GM12892 (cell line): ENCODE results near the gene KCNG2.

Experiments used
- POLR2A ChIP-seq: IDR thresholded peaks from 2 replicates; pipeline ENCODE4 v1.6.1; 2011; ENCODE audit warnings: low read depth, low read length, control low read depth
- TAF1 ChIP-seq: IDR thresholded peaks from 2 replicates; pipeline ENCODE4 v1.6.1; 2011; ENCODE audit warnings: low read depth, mild to moderate bottlenecking, control low read depth, low read length, borderline replicate concordance

- no peak for TF ChIP-seq POLR2A
- no peak for TF ChIP-seq TAF1
Observed at GRCh38 chr18:79940126-79940813, 142.5 kb downstream of the KCNG2 start.
